ENCODE data around the gene ADH4.

The ADH4 gene

DNA sequence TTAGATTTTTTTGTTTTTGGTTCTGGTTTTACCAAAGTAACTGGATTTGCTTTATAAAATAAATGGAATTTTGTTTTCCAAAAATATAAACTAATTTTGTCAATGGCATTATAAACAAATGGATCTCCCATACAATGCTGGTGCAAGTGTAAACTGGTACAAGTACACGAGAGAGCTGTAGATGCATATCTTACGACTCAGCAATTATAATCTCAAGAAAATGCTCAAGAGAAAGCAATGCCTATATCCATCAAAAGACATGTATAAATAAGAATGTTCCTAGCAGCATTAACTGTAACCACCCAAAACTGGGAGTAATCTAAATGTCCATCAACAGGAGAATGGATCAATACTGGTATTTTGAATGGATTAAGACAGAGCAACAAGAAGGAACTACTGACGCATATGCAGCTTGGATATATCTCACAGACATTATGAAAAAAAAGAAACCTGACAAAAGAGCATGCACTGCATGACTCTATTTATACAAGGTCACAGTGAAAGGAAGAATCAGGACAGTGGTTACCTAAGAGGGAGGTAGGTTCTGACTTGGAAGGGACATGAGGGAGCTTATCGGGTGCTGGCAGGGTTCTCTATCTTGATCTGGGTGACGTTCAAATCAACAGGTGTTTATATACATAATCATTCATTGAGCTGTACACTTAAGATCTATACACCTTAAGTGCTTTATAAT lies 65.0 kb downstream of the ADH4 start:
- DNase-seq, result no peak

GRCh38 chr4:99078336-99078735 lies 65.8 kb downstream of the ADH4 start:
- DNase-seq, result no peak

GRCh38 chr4:99077177-99077576 lies 66.9 kb downstream of the ADH4 start:
- peak; percentile 42 for DNase-seq

- peak; percentile 22 for DNase-seq
These were observed 67.7 kb downstream of the ADH4 start for GRCh38 chr4:99076292-99076976.

DNA sequence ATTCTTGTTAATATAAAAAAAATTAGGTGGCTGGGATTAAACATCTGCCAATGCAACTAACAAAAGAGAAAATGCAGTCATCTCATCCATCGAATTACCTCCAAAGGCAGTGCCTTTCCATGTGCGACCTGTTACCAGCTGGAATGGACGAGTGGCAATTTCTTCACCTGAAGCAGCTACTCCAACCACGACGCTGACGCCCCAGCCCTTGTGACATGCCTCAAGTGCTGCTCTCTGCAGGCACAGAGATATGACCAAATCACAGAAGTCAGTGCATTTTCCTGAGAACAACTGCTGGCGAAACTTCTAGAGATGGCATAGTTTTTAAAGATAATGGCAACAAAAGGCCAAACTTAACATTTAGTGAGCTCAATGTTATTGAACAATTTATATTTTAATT lies 69.3 kb downstream of the ADH4 start:
- no peak for DNase-seq
